NCI-H524 (cell line): ENCODE measurements around the gene STPG4.
"Not testable (repeated sequence)": the region's sequence is repeated elsewhere in the genome, so short reads cannot be mapped to it uniquely, and the experiment has no call there.

Source experiments
- DNase-seq, 2 experiments: peaks; one replicate each; lab custom pipeline; 2025; lab: John Stamatoyannopoulos, UW

STPG4 gene, protein sequence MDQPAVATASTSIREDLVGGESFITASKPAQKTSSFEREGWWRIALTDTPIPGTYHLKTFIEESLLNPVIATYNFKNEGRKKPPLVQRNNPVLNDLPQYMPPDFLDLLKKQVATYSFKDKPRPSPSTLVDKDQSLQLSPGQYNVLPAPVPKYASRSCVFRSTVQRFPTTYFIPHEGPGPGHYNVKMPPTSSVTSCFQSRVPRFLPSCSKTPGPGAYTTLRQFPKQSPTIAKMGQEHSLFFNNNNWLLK

DNA sequence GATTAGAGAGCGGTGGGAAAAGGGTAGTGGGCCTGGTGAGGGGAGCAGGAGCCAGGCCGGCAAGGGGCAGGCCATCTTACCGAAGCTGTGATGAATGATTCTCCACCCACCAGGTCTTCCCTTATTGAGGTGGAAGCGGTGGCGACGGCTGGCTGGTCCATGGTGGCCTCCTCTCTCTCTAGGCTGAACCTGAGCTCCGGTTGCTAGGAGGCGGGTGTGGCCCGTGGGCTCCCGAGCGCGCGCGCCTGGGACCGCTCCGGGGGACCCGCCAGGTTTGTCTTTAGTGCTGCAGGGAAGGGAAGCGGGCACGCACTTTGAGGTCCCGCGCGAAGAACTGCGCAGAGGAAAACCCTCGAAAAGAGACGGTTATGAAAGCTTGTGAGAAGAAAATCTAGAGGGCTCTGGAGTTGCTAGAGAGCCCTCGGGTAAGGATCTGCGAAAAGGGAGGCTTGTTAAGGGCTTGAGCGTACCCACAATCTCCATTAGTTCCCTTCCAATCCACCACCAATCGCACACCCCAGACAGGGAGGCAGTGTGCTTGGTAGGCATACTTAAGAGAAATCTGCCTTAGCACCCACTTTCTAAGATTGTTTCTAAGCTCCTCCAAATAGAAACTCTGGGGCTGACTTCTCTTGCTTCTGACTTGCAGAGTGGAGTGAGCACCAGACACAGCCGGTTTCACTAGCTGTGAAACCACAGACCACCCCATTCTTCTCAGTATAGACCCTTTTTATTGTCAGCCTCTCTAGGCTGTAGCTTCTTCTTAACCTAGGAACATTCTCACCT lies at the start of gene STPG4:
TSS of gene STPG4 (minus strand) at position 218 of the 786 bp plus-strand sequence. CDS start at position 161, 57 bp downstream.
- no peak for DNase-seq

DNA sequence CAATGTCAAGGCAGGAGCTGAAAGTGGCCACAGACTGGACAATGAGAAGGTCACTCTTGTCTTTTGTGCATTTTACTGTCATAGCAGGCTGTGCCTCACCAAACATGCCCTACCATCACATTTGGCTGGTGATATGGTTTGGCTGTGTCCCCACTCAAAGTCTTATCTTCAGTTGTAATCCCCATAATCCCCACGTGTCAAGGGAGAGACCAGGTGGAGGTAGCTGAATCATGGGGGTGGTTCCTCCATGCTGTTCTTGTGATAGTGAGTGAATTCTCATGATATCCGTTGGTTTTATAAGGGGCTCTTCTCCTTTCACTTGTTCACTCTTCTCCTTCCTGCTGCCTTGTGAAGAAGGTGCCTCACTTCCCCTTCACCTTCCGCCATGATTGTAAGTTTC lies 49.6 kb upstream of the STPG4 start:
- peak; percentile 12 to 38 for DNase-seq

DNA sequence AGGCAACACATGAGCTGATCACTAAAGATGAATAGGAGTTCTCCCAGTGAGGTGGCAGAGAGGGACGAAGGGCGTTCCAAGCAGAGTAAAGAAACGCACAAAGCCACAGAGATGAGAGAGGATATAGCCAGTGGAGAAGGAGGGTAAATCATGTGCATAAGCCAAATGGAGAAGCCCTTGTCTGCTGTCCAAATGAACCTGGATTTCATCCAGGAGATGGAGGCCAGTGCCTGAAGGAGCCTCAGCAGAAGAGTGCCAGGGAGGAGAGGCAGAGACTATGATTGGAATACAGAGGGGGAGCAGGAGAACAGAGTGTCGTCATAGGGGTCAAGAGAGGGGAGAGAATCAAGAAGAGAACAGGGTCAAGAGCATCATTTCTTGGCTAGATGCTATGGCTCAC lies 48.9 kb upstream of the STPG4 start:
- no peak for DNase-seq

DNA sequence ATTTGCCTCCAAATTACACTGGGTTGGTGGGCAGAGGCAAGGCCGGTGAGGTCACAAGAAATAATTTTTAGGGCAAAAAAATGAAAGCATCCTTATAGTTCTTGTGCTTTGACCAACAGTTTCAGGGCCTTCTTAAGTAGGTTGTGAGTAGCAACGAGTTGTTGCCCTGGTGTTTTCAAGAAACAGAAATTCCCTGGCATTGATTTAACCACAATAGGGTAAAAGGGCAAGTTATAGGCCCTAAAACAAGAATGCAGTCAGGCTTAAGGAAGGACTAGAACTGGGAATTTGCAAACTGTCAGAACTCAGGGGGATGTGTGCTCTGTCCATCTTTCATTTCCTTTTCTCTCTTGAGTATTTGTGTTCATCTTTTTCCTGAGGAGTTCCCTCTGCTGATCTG lies 46.1 kb upstream of the STPG4 start:
- no peak for DNase-seq

DNA sequence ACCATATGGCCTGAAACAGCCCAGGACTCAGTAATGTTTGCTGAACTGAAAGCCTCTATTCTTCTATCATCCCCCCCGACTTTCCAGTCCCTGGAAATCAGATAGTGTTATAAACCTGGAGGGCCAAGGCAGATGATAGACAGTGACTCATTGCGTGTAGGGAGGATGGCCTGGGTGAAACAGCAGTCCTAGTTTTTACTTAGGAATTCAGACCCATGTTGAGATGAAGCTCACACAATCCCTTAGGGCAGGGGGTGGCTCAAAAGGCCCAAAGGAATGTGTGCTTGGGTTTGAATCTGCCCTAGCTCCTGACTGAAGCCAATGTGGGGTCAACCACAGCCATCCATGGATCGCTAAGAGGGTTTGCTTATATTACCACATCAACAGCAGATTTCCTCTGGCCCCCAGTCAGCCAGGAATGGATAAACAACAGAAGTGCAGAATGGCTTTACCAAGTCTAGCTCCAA lies 43.9 kb upstream of the STPG4 start:
- no peak for DNase-seq

DNA sequence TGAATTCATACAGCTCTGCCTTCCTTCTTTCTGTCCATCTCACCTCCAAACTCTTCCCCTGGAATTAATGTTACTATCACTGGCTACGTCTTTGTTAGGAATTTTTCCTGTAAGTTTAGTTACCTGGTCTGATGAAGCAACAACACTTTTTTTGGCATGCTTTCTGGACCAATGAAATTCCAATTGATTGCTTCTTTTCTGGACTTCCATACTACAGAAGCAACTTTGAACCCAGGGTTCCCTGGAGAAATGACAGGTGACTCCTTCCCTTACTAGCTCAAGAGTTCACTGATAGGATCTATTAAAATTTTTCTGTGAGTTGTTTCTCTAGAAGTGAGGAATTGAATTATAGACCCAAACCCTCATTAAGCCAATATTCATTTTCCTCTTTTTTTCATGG lies 41.4 kb upstream of the STPG4 start:
- DNase-seq, result no peak

DNA sequence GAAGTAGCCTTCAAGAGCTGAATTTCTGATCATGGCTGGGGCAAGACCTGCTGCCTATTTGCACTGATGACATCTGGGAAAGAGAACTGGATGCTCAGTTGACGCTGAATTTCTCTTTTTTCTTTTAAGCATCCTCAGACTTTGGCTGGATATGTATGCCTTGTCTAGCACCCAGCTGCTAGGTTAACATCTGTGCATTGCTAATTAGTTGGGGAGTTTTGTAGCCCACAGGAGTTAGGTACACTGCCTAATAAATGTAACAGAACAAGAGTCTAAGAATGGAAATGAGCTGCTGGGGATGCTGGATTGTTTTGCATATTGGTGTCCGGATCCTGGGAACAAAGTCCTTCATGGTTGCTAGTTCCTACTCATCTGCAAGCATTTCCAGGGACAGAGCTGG lies 40.9 kb upstream of the STPG4 start:
- no peak for DNase-seq

DNA sequence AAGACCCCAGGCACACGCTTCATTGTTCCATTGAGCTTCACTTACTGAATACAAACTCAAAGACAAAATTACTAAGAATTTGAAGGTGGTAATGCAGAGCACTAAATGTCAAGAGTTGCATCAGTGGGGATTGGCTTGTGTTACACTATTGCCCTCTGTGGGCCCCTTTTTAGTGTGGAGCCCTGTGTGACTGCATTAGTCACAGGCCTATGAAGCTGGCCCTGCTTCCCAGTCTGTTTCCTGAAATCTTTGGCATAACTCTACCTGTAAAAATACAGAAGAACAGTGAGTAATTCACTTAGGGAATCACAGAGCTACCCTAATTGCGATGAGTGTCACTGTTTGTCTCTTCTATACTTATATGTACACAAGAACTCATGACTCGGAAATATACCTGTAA lies 40.0 kb upstream of the STPG4 start:
- DNase-seq, result no peak

DNA sequence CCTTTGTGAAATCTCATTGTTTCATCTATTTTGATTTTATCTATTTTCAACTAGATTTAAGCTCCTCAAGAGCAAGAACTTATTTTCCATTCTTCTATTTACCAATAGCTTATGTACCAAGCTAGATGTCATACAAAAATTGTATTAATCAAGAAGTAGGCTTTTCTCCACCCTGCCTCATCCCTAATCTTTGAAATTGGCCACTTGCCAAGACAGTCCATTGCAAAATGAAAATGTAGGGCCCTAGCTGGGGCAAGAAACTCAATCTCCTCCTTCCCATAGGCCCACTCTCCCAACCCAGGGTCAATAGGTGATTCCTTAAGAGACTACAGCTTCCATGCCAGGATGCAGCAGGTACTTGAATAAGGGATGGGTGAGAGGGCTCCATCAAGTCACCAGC lies 39.3 kb upstream of the STPG4 start:
- DNase-seq, result peak in 1 of 2 experiments; percentile 65

DNA sequence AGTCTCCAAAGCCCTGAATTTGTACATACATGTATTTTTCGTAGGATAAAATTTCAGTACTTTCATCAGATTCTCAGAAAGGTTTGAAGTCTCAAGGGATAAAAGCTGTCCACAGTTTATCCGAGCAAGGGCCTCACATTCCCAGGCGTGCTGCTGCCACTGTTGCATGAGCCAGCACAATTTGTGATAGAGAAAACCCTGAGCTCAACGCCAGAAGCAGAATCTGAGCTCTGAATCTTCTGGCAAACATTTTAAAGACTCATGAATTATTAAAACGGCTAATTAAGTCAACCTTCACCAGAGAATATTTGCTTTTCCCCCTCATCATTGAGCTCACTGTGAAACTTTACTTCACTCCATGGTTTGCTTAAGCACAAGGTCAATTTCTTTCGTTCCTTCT lies 38.5 kb upstream of the STPG4 start:
- no peak for DNase-seq

DNA sequence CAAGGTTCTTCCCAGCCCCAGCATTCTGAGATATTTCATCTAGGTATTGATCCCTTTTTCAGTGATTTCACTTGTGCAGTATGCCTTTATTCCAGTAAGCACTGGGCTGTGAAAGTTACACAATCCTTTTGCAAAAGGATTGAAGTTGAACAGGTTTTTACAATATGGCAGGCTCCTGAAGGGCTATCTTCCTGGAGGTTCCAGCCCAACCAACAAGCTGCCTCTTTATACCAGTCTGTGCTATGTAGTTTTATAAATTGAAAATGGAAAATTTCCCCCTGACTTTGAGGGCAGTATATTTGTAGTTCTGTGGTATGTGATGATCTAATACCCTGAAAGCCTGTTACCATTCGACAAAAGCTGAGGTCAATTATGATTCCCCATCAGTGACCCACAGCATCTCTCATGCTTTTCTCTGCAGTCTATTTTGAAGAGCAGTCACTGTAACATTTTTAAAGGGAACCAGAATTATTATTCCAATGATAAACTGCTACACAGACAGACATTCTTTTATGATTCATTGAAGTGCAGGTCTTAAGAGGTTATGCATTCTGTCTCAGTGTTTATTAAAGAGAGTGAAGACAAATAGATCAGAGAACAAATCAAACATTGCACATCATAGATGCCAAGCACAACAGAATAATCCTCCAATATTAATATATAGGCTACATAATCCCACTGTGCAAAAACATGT lies 35.2 kb upstream of the STPG4 start:
- no peak for DNase-seq

DNA sequence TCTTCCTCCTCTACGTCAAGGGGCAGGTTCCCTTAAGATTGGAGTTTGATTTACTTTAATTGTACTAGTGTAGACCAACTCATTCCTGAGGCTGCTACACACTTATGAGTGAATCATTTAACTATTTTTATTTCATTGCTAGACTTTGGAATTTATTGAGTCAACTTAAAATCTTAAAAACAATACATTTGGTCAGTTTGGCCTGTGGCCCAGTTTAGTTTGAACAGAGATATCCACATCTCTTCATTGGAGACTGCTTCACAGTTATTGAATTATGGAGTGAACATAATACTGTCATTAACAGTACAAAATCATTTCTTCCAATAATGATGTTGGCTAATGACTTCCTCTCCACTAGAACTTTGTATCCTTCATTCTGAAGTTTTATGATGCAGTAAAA lies 34.5 kb upstream of the STPG4 start:
- no peak for DNase-seq

DNA sequence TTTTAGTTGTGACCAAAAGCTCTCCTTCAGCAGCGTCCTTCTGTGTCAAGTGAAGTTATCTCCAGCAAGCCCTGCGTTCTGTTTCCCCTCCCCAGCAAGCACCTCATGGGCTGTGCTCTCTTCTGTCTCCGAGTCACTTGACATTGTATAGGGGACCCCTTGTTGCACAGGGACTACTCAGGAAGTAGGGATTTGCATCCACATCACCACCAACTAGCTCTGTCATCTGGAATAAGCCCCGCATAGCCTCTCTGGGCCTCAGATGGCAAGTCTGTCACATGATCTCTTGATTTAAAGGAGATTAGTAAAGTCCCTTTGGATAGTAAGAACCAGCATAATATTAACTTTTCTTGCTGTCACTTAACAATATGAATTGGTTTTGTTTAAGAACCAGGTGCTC lies 32.0 kb upstream of the STPG4 start:
- peak; percentile 76 to 89 for DNase-seq

DNA sequence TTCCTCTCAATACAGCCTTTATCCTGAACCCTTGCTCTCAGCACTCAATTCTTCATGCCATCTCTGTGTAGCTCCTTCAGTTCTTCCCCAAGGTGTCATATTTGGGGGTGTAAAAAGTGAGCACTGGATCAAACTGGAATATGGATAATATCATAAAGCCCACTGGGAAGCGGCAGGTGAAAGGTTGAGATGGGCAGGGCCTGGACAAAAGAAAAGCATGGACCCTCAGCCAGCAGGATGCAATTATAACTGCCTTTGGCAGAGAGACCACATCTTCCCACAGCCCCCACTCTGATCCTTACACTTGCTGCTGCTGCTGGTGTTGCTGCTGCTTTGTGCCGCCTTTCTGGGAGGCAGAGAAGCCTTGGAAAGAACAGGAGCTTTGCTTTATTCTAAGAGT lies 31.2 kb upstream of the STPG4 start:
- DNase-seq, result no peak

DNA sequence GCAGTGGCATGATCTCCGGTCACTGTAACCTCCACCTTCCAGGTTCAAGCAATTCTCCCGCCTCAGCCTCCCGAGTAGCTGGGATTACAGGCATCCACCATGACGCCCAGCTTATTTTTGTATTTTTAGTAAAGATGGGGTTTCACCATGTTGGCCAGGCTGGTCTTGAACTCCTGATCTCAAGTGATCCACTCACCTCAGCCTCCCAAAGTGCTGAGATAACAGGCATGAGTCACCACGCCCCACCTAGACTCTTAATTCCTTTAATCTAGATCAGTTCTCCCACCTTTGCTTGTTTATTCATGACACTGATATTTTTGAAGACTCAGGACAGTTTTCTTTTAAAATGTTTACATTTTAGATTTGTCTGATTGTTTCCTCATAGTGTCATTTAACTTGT lies 30.0 kb upstream of the STPG4 start:
- DNase-seq, result not testable (repeated sequence)

DNA sequence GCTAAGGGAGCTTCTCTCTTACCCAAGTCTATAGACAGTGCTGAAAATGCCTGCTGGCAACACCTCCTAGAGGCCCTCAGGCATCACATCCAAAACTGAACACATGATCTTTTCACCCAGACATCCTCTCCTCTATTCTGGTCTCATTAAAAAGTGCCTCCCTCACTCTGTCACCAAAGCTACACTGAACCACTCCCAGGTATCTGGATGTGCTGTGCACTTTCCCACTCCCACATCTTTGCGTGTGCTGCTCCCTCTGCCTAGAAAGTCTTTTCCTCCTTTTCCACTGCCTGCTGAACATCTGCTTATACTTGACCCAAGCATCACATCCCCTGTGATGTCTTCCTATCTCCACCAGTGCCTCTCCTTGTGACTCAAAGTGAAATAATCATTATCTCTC lies 26.1 kb upstream of the STPG4 start:
- DNase-seq, result no peak

DNA sequence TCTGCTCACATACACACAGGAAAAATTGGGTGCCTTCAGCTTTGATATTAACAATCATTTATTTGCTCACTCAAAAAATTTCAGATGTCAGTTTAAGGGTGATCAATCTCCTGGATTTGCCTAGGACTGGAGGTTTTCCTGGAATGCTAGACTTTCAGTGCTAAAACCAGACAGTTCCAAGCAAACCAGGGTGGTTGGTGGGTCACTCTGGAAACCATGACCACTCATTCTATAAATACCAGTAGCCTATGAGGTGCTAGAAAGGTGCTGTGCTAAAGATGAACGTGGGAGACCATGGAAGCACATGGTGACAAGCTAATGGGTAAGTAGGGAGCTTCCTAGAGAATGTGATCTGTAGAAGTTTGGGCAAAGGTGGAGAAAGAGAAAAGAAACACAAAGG lies 25.4 kb upstream of the STPG4 start:
- DNase-seq, result no peak

DNA sequence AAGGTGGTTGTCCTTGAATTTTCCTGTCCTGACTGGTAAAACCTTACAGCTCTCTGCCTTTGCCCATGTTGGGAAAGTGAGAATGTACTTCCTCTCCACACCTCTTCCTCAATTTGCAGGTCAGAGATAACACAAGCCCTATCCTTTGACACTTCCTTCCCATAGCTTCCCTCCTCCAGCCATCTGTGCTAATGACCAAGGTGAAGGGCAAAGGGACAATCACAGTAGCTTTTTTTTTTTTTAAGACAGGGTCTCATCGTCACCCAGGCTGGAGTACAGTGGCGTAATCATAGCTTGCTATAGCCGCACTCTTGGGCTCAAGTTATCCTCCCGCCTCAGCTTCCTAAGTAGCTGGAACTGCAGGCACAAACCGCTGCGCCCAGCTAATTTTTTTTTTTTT lies 24.3 kb upstream of the STPG4 start:
- DNase-seq, result no peak

DNA sequence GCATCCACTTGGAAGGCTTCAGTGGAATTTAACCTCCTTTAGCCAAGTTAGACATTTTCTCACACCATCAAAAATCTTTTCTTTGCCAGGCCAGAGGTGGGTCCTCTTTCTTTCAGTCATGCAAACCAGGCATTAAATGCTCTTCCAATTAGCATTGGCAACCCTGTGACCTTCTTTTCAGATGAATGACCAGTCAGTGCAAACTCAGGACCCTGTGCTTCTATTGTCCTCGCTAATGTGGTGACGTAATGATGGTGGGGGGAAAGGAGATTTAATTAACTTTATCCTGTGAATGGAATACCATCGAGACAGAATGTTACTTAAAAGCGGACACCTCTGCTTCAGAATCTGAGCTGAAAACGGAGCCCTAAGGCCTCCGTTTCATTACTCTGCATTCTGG lies 23.2 kb upstream of the STPG4 start:
- no peak for DNase-seq

DNA sequence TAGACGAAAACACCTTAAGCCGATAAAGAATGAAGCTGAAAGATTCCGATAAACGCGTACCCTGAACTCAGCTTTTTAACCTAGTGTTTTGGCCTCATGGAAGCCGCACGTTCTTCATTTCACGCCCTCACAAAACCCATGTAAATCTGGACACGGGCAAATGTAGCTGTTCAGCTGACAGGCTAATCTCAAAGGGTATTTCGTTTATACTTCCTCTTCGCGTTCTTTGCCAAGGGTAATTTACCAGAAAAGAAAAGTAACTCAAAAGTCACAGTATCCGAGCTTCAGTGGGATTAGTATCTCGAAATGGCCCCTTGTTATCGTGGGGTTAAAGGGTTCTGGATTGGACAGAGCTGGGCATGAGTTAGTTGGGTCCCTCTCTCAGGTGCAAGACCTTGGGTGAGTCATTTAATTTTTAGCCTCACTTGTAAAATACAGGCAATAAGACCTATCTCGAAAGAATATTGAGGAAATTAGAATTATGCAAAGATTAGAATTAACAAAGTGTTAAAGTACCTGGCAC lies 22.0 kb upstream of the STPG4 start:
- no peak for DNase-seq

DNA sequence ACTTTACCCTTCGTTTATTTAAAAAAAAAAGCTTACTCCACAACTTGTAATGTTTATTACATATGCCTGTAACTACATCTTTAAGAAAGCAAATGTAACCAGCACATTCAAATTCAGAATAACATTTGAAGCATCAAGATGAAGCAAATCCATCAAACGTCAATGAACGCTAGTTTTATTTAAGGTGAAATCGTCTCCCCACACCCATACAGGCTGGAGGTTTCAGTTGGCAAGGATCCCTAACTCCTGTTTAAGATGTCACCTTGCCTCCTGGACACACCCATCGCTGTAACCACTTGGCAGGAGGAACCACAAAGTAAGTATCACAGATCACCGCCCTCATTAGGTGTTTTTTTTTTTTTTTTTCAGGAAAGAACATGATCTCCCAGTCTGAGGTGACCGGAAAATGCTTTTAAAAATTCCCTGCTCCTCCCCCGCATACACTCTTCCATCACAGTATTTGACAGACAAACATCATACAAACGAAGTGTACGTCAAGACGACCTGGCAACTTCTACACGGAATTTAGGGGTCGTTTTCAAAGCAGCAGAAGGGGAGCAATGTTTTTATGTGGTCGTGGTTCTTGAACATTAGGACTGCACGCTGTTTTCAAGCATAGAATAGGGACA lies 19.7 kb upstream of the STPG4 start:
- peak; percentile 19 to 52 for DNase-seq

DNA sequence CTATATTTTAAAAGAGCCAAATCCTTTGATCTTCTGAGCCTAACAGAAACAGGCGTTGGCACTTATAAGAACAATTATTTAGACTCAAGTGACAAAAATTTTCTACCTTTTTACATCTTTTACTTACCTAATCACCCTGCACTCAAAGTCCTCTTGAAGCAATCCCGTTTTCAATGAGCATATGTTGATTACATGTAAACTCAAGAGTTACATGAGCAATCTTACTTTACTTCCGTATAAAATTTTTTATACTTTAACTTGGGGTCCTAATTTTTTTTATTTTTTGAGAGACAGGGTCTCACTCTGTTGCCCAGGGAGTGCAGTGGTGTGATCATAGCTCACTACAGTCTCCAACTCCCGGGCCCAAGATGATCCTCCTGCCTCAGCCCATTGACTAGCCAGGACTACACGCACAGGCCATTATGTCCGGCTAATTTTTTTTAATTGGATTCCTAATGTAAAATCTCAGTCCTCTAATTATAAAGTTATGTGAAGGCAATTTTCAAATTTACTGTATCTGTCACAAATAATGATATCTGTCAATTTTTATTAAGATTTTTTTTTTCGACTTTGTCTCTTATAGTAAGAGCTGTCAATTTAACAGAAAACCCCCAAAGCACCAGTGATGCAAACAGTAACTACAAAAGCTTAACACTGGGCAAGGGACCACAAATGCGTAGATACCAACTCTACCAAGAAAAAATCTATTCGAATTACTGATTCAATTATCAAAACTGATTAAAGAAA lies 19.1 kb upstream of the STPG4 start:
- DNase-seq, result peak in 1 of 2 experiments; percentile 27
